SH-SY5Y (cell line): ENCODE results near the gene CAMTA1.

Source experiments
- GATA2 ChIP-seq: IDR thresholded peaks from 2 replicates; pipeline ENCODE4 v1.6.1; 2011; ENCODE audit warnings: mild to moderate bottlenecking, low read depth, low read length
- GATA3 ChIP-seq: IDR thresholded peaks from 2 replicates; pipeline ENCODE4 v1.6.1; 2011; ENCODE audit warnings: low read depth, mild to moderate bottlenecking, low read length, moderate library complexity

GRCh38 chr1:7302126-7302525 lies 516.9 kb downstream of the CAMTA1 start:
- TF ChIP-seq GATA3 = no peak
- no peak for TF ChIP-seq GATA2
